22Rv1 (cell line): ENCODE results near the gene NR1D2.

Source experiments
- ZFX ChIP-seq: fragments of 450-650 bp; IDR thresholded peaks from 2 replicates; pipeline ENCODE4 v1.6.1; 2017; ENCODE audit warnings: antibody characterized with exemption, borderline replicate concordance
- TF ChIP-seq, protein P1 (sequence below): fragments of 450-650 bp; IDR thresholded peaks from 2 replicates; pipeline ENCODE4 v1.5.1; 2017; ENCODE audit warnings: mild to moderate bottlenecking

- TF ChIP-seq, protein P1, sequence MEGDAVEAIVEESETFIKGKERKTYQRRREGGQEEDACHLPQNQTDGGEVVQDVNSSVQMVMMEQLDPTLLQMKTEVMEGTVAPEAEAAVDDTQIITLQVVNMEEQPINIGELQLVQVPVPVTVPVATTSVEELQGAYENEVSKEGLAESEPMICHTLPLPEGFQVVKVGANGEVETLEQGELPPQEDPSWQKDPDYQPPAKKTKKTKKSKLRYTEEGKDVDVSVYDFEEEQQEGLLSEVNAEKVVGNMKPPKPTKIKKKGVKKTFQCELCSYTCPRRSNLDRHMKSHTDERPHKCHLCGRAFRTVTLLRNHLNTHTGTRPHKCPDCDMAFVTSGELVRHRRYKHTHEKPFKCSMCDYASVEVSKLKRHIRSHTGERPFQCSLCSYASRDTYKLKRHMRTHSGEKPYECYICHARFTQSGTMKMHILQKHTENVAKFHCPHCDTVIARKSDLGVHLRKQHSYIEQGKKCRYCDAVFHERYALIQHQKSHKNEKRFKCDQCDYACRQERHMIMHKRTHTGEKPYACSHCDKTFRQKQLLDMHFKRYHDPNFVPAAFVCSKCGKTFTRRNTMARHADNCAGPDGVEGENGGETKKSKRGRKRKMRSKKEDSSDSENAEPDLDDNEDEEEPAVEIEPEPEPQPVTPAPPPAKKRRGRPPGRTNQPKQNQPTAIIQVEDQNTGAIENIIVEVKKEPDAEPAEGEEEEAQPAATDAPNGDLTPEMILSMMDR: no peak
- TF ChIP-seq ZFX: no peak
These were observed 31.5 kb downstream of the NR1D2 start for GRCh38 chr3:23976555-23976954.
